ENCODE results near the gene CGB5.
"Not testable (repeated sequence)": the region's sequence is repeated elsewhere in the genome, so short reads cannot be mapped to it uniquely, and the experiment has no call there.

Gene CGB5

GRCh38 chr19:49059053-49059452 is 15.4 kb downstream of the CGB5 start:
- FAIRE-seq, result no peak

- FAIRE-seq, result no peak
Measured at GRCh38 chr19:49061000-49061399, 17.4 kb downstream of the CGB5 start.

GRCh38 chr19:49061445-49061844 is 17.8 kb downstream of the CGB5 start:
- FAIRE-seq, result no peak

GRCh38 chr19:49064029-49064629 is 20.5 kb downstream of the CGB5 start:
- no peak for FAIRE-seq

GRCh38 chr19:49064768-49065611 is 21.3 kb downstream of the CGB5 start, which contains the start of gene NTF4:
NTF4 (minus strand) TSS chr19:49064818; CDS start chr19:49061997, 2,821 bp downstream.
- FAIRE-seq, result no peak

GRCh38 chr19:49065905-49066512 is 22.4 kb downstream of the CGB5 start:
- no peak for FAIRE-seq

GRCh38 chr19:49067554-49067953 is 23.9 kb downstream of the CGB5 start:
- FAIRE-seq, result no peak

GRCh38 chr19:49069026-49069425 is 25.4 kb downstream of the CGB5 start:
- FAIRE-seq, result no peak

GRCh38 chr19:49070416-49070815 is 26.8 kb downstream of the CGB5 start:
- FAIRE-seq, result no peak

GRCh38 chr19:49071860-49072547 is 28.4 kb downstream of the CGB5 start:
- FAIRE-seq, result no peak

- no peak for FAIRE-seq
Measured at GRCh38 chr19:49073514-49074378, 30.1 kb downstream of the CGB5 start.

- FAIRE-seq, result not testable (repeated sequence)
Measured at GRCh38 chr19:49074869-49075268, 31.2 kb downstream of the CGB5 start.

- no peak for FAIRE-seq
Measured at GRCh38 chr19:49080392-49080791, 36.7 kb downstream of the CGB5 start.

- no peak for FAIRE-seq
Measured at GRCh38 chr19:49081273-49081672, 37.6 kb downstream of the CGB5 start.

GRCh38 chr19:49084206-49085019 is 40.8 kb downstream of the CGB5 start:
- no peak for FAIRE-seq

GRCh38 chr19:49085020-49085867 is 41.6 kb downstream of the CGB5 start, which contains the start of gene SNRNP70:
SNRNP70 (plus strand) TSS chr19:49085451; CDS start chr19:49086415, 964 bp downstream.
- FAIRE-seq, result no peak

GRCh38 chr19:49085868-49086232 is 42.2 kb downstream of the CGB5 start:
- no peak for FAIRE-seq

- no peak for FAIRE-seq
Measured at GRCh38 chr19:49086296-49086695, 42.6 kb downstream of the CGB5 start.

GRCh38 chr19:49091391-49092038 is 47.9 kb downstream of the CGB5 start:
- FAIRE-seq, result no peak

- FAIRE-seq, result no peak
Measured at GRCh38 chr19:49092686-49093085, 49.0 kb downstream of the CGB5 start.
